KMS-11 (cell line): ENCODE data around the gene AOX1.
"Not testable (repeated sequence)": the region's sequence is repeated elsewhere in the genome, so short reads cannot be mapped to it uniquely, and the experiment has no call there.

Experiments used
- H2AFZ ChIP-seq: fragments of 200-600 bp; sonication (generic); 2 replicates; pipeline ENCODE4 v1.6.1; 2016; ENCODE audit warnings: antibody characterized with exemption, mixed run types, low read depth
- H3K27ac ChIP-seq: fragments of 200-600 bp; sonication (generic); 2 replicates; pipeline ENCODE4 v1.6.1; 2016; ENCODE audit warnings: mild to moderate bottlenecking, mixed run types
- H3K27me3 ChIP-seq: fragments of 200-600 bp; sonication (generic); 2 replicates; pipeline ENCODE4 v1.6.1; 2017; ENCODE audit warnings: mild to moderate bottlenecking, low read depth, mixed run types, moderate library complexity; ENCODE audit not compliant: insufficient read depth
- H3K36me3 ChIP-seq: fragments of 200-600 bp; sonication (generic); 2 replicates; pipeline ENCODE4 v1.6.1; 2017; ENCODE audit warnings: mild to moderate bottlenecking, mixed run types; ENCODE audit not compliant: insufficient read depth
- H3K4me1 ChIP-seq: fragments of 200-600 bp; sonication (generic); 2 replicates; pipeline ENCODE4 v1.6.1; 2016; ENCODE audit warnings: mild to moderate bottlenecking, low read depth, mixed run types; ENCODE audit not compliant: poor library complexity, severe bottlenecking
- H3K4me2 ChIP-seq: fragments of 200-600 bp; sonication (generic); 2 replicates; pipeline ENCODE4 v1.7.0; 2016; ENCODE audit warnings: mild to moderate bottlenecking, mixed run types
- H3K4me3 ChIP-seq: fragments of 200-600 bp; sonication (generic); IDR thresholded peaks from 2 replicates; pipeline ENCODE4 v1.6.1; 2017; ENCODE audit warnings: low read depth, low read length, mixed read lengths; ENCODE audit not compliant: insufficient read depth
- H3K79me2 ChIP-seq: fragments of 200-600 bp; sonication (generic); 2 replicates; pipeline ENCODE4 v1.6.1; 2016; ENCODE audit warnings: low read depth, mixed run types; ENCODE audit not compliant: insufficient read depth
- H3K9ac ChIP-seq: fragments of 200-600 bp; sonication (generic); 2 replicates; pipeline ENCODE4 v1.6.1; 2016; ENCODE audit warnings: mild to moderate bottlenecking, mixed run types
- H4K20me1 ChIP-seq: fragments of 200-600 bp; sonication (generic); 2 replicates; pipeline ENCODE4 v1.6.1; 2016; ENCODE audit warnings: mild to moderate bottlenecking, mixed run types; ENCODE audit not compliant: insufficient read depth
- CTCF ChIP-seq: fragments of 200-600 bp; sonication (generic); conservative IDR thresholded peaks from 2 replicates; pipeline ENCODE4 v1.6.1; 2017; ENCODE audit warnings: low read depth, mild to moderate bottlenecking, antibody characterized with exemption, low read length, moderate library complexity, mixed read lengths

The AOX1 gene

GRCh38 chr2:200637901-200638300 is 52.1 kb downstream of the AOX1 start:
- no peaks in the 10 kb centered on the region for H3K36me3 ChIP-seq
- no peak for TF ChIP-seq CTCF
- H3K27me3 ChIP-seq, result no peaks in the 10 kb centered on the region
- H3K27ac ChIP-seq, result no peak overlapping the region
- H3K9ac ChIP-seq, result no peak overlapping the region
- H3K4me3 ChIP-seq, result no peak overlapping the region
- no peaks in the 10 kb centered on the region for H3K79me2 ChIP-seq
- H4K20me1 ChIP-seq, result no peaks in the 10 kb centered on the region
- H3K4me2 ChIP-seq, result no peak overlapping the region
- H3K4me1 ChIP-seq, result no peaks in the 10 kb centered on the region
- H2AFZ ChIP-seq, result no peak overlapping the region

GRCh38 chr2:200640176-200640575 is 54.4 kb downstream of the AOX1 start:
- Histone ChIP-seq H3K27ac (no peak overlapping the region), H3K9ac (no peak overlapping the region), H3K36me3 (no peaks in the 10 kb centered on the region), H3K4me3 (no peak overlapping the region), H3K27me3 (no peaks in the 10 kb centered on the region), H2AFZ (no peak overlapping the region), H3K79me2 (no peaks in the 10 kb centered on the region), H3K4me1 (no peaks in the 10 kb centered on the region), H4K20me1 (no peaks in the 10 kb centered on the region), H3K4me2 (no peak overlapping the region)
- no peak for TF ChIP-seq CTCF

- Histone ChIP-seq H3K27ac (no peak overlapping the region), H3K4me2 (no peak overlapping the region)
Observed at GRCh38 chr2:200640901-200641300, 55.1 kb downstream of the AOX1 start.

GRCh38 chr2:200648518-200649281 is 62.9 kb downstream of the AOX1 start:
- H3K9ac ChIP-seq, H3K4me1 ChIP-seq, H3K27me3 ChIP-seq, H3K4me3 ChIP-seq, H4K20me1 ChIP-seq, H3K4me2 ChIP-seq, H3K36me3 ChIP-seq, H3K27ac ChIP-seq, H3K79me2 ChIP-seq, H2AFZ ChIP-seq: not testable (repeated sequence)

More at GRCh38 chr2:200640901-200641300, 55.1 kb downstream of the AOX1 start:
- no peaks in the 10 kb centered on the region for H4K20me1 ChIP-seq
- H3K27me3 ChIP-seq, result no peaks in the 10 kb centered on the region
- no peak overlapping the region for H2AFZ ChIP-seq
- H3K9ac ChIP-seq, result no peak overlapping the region
- no peaks in the 10 kb centered on the region for H3K79me2 ChIP-seq
- no peak overlapping the region for H3K4me3 ChIP-seq
- no peaks in the 10 kb centered on the region for H3K36me3 ChIP-seq
- TF ChIP-seq CTCF, result no peak
- H3K4me1 ChIP-seq, result no peaks in the 10 kb centered on the region

- H3K27ac ChIP-seq, result no peak overlapping the region
- no peak for TF ChIP-seq CTCF
Observed at GRCh38 chr2:200649724-200650123, 63.9 kb downstream of the AOX1 start.

More at GRCh38 chr2:200649724-200650123, 63.9 kb downstream of the AOX1 start:
- Histone ChIP-seq H3K79me2 (no peaks in the 10 kb centered on the region), H2AFZ (no peak overlapping the region), H3K27me3 (no peaks in the 10 kb centered on the region), H3K9ac (no peak overlapping the region), H4K20me1 (no peaks in the 10 kb centered on the region), H3K36me3 (no peaks in the 10 kb centered on the region), H3K4me2 (no peak overlapping the region), H3K4me3 (no peak overlapping the region), H3K4me1 (no peaks in the 10 kb centered on the region)
